ENCODE results near the gene LHFPL6.

- TF ChIP-seq CTCF (IDR thresholded peaks at IDR 0.05) (no peak), POLR2A (IDR thresholded peaks at IDR 0.05) (no peak)
Observed at GRCh38 chr13:39327172-39327479, 275.9 kb downstream of the LHFPL6 start.
